Epidermal melanocyte (primary cell): Measurements from ENCODE around the gene UBAC2.

Experiments used
- DNase-seq: peaks from one replicate; pipeline ENCODE4 v3.0.0; 2011; ENCODE audit warnings: low spot score; ENCODE audit not compliant: insufficient read length

Gene UBAC2

GRCh38 chr13:99268822-99269221 lies 68.2 kb downstream of the UBAC2 start:
- no peak for DNase-seq

- DNase-seq = no peak
Measured at GRCh38 chr13:99269627-99270241, 69.1 kb downstream of the UBAC2 start.

GRCh38 chr13:99270518-99270917 lies 69.9 kb downstream of the UBAC2 start:
- DNase-seq = no peak

- DNase-seq = no peak
Measured at GRCh38 chr13:99271249-99271648, 70.6 kb downstream of the UBAC2 start.

GRCh38 chr13:99272481-99272880 lies 71.8 kb downstream of the UBAC2 start:
- DNase-seq = no peak

- no peak for DNase-seq
Measured at GRCh38 chr13:99273128-99273527, 72.5 kb downstream of the UBAC2 start.

- DNase-seq = no peak
Measured at GRCh38 chr13:99275093-99275469, 74.4 kb downstream of the UBAC2 start.

GRCh38 chr13:99276706-99277105 lies 76.1 kb downstream of the UBAC2 start:
- no peak for DNase-seq

GRCh38 chr13:99277629-99278028 lies 77.0 kb downstream of the UBAC2 start:
- no peak for DNase-seq

GRCh38 chr13:99278200-99278599 lies 77.5 kb downstream of the UBAC2 start:
- DNase-seq = no peak

GRCh38 chr13:99278843-99279242 lies 78.2 kb downstream of the UBAC2 start:
- DNase-seq = no peak

- no peak for DNase-seq
Measured at GRCh38 chr13:99279637-99280036, 79.0 kb downstream of the UBAC2 start.

GRCh38 chr13:99280166-99280565 lies 79.5 kb downstream of the UBAC2 start:
- no peak for DNase-seq

GRCh38 chr13:99281811-99282263 lies 81.2 kb downstream of the UBAC2 start:
- DNase-seq = no peak

- DNase-seq = no peak
Measured at GRCh38 chr13:99282264-99283231, 81.9 kb downstream of the UBAC2 start.

GRCh38 chr13:99285432-99286182 lies 85.0 kb downstream of the UBAC2 start:
- no peak for DNase-seq

- no peak for DNase-seq
Measured at GRCh38 chr13:99287551-99287950, 86.9 kb downstream of the UBAC2 start.

- DNase-seq = no peak
Measured at GRCh38 chr13:99288089-99288488, 87.4 kb downstream of the UBAC2 start.

- no peak for DNase-seq
Measured at GRCh38 chr13:99289271-99289670, 88.6 kb downstream of the UBAC2 start.

GRCh38 chr13:99289674-99290337 lies 89.2 kb downstream of the UBAC2 start:
- DNase-seq = no peak

- no peak for DNase-seq
Measured at GRCh38 chr13:99290894-99291293, 90.2 kb downstream of the UBAC2 start.
